Measurements from ENCODE around the gene NAT8. TPM values are rescaled to one million over a fixed set of nuclear protein-coding genes. Genes with fewer than 3 reads are reported as not detected.
A peak's percentile ranks its signal among the peaks of the same experiment; 100 is the strongest.
"Not testable (repeated sequence)": the region's sequence is repeated elsewhere in the genome, so short reads cannot be mapped to it uniquely, and the experiment has no call there.

Gene NAT8
- total and polyA plus RNA-seq, 2 donors, result not detected

DNA sequence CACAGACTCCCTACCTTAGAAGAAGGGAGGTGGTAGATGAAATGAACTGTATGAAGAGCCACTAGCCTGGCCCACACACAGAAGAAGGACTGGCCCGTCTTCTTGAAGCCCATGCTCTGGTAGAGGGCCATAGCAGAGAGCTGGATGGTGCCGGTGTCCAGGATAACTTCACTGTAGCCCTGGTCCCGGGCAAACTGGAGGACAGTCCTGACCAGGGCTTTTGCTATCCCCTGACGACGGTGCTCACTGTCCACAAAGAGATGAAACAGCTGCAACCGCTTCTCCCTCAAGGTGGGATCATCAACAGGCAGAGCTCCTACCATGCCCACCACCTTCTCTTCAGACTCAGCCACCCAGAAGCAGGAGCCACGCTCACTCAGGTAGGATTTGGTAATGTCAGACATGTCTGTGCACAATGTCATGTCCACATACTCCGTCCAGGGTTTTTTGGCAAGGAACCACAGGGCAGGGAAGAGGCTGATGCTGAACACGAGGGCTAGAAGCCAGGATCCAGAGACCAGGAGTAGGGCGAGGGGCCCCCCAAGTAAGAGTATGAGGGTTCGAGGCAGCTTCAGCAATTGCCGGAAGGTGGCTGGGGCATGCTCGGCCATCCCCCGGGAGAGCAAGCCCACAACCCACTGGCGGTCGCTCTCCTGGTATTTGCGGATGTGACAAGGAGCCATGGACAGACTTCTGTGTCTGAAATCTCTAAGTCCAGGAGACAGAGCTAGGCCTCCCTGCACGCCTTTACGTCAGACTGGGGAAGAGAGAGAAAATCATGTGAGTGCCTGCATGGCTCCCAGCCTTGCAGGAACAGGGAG is 1.1 kb downstream of the NAT8 start:
- Histone ChIP-seq H3K36me3 (ENCODE audit: control insufficient read depth in 2 of 2, insufficient read depth in 2 of 2, low read length in 1 of 2) (no peaks in the 10 kb centered on the region), H3K4me3 (ENCODE audit: low read length in 2 of 2) (no peak overlapping the region), H3K27ac (ENCODE audit: low read depth in 1 of 2, low read length in 1 of 2) (no peak overlapping the region), H3K9me3 (ENCODE audit: control insufficient read depth in 2 of 2, insufficient read depth in 1 of 2, low read length in 1 of 2) (peaks cover 0 to 11% of the 10 kb centered on the region in 2 donors), H3K27me3 (ENCODE audit: control insufficient read depth in 2 of 2, insufficient read depth in 1 of 2, low read length in 1 of 2) (no peaks in the 10 kb centered on the region), H3K4me1 (ENCODE audit: control insufficient read depth in 2 of 2, insufficient read depth in 2 of 2, low read length in 2 of 2) (no peaks in the 10 kb centered on the region)
- DNase-seq (ENCODE audit: low read depth in 6 of 9, low spot score in 9 of 9), result no peak
- 95% methylated on average over 19 of the region's 19 CpGs for WGBS

DNA sequence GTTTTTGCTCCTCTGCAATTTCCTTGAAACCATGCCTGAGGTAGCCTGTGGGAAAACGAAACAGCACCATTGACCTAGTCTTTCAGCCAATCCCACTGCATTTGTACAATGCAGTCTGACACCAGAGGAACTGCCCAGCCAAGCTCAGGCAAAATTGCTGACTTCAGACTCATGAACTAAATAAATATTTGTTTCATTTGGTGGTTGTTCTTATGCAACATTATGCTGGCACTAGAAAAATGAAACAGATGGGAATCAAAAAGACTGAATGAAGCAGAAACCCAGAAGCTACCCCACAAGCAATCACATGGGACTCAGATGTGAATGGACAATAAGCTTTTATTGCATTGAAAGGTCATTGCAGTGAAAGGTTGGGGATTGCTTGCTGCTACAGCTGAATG is 1.7 kb downstream of the NAT8 start:
- DNase-seq (ENCODE audit: low read depth in 6 of 9, low spot score in 9 of 9), result no peak
- Histone ChIP-seq H3K36me3 (ENCODE audit: control insufficient read depth in 2 of 2, insufficient read depth in 2 of 2, low read length in 1 of 2) (no peaks in the 10 kb centered on the region), H3K27ac (ENCODE audit: low read depth in 1 of 2, low read length in 1 of 2) (no peak overlapping the region), H3K4me1 (ENCODE audit: control insufficient read depth in 2 of 2, insufficient read depth in 2 of 2, low read length in 2 of 2) (no peaks in the 10 kb centered on the region), H3K4me3 (ENCODE audit: low read length in 2 of 2) (no peak overlapping the region), H3K27me3 (ENCODE audit: control insufficient read depth in 2 of 2, insufficient read depth in 1 of 2, low read length in 1 of 2) (no peaks in the 10 kb centered on the region), H3K9me3 (ENCODE audit: control insufficient read depth in 2 of 2, insufficient read depth in 1 of 2, low read length in 1 of 2) (peaks cover 0 to 11% of the 10 kb centered on the region in 2 donors)
- 63% methylated on average over 1 of the region's 1 CpG for WGBS

DNA sequence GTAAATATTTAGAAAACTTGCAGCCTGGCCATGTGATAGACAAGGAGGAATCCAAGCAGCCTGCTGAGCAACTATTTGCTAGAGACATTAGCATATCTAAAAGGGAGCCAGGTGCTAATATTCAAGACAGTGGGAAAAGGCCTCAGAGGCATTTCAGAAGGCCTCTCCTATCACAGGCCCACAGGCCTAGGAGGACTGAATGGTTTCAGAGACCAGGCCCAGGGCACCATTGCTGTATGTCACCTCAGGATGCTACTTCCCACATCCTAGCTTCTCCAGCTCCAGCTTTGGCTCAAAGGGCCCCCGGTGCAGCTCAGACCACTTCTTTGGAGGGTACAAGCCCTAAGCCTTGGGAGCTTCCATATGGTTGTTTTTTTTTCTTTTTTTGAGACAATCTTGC is 3.8 kb downstream of the NAT8 start:
- H3K4me3 ChIP-seq (ENCODE audit: low read length in 2 of 2), result no peak overlapping the region
- no peaks in the 10 kb centered on the region for H3K36me3 ChIP-seq (ENCODE audit: control insufficient read depth in 2 of 2, insufficient read depth in 2 of 2, low read length in 1 of 2)
- no peaks in the 10 kb centered on the region for H3K4me1 ChIP-seq (ENCODE audit: control insufficient read depth in 2 of 2, insufficient read depth in 2 of 2, low read length in 2 of 2)
- H3K27ac ChIP-seq (ENCODE audit: low read depth in 1 of 2, low read length in 1 of 2), result no peak overlapping the region
- H3K9me3 ChIP-seq (ENCODE audit: control insufficient read depth in 2 of 2, insufficient read depth in 1 of 2, low read length in 1 of 2), result peaks cover 0 to 11% of the 10 kb centered on the region in 2 donors
- no peaks in the 10 kb centered on the region for H3K27me3 ChIP-seq (ENCODE audit: control insufficient read depth in 2 of 2, insufficient read depth in 1 of 2, low read length in 1 of 2)
- WGBS, result 100% methylated on average over 1 of the region's 1 CpG
- DNase-seq (ENCODE audit: low read depth in 6 of 9, low spot score in 9 of 9), result no peak

DNA sequence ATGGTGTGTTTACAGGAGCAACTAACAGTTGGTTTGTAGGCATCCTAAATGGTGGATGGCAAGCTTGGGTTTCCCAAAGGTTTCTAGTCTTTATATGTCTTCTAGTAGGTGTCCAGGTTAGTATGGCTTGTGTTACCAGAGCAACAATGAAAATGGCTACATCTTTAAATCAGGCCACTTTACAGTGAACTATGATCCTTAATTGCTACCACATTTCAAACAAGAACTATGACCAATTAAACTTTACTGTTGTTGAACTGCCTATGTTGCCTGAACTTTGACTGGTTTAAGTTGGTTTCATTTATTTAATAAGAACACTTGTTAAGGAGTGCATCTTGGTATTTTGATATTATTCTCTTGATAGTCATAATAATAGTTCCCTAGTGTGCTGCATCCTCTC is 5.2 kb downstream of the NAT8 start:
- H3K9me3 ChIP-seq (ENCODE audit: control insufficient read depth in 2 of 2, insufficient read depth in 1 of 2, low read length in 1 of 2), result peaks cover 0 to 11% of the 10 kb centered on the region in 2 donors
- not testable (repeated sequence) for H3K36me3 ChIP-seq (ENCODE audit: control insufficient read depth in 2 of 2, insufficient read depth in 2 of 2, low read length in 1 of 2); H3K4me1 ChIP-seq (ENCODE audit: control insufficient read depth in 2 of 2, insufficient read depth in 2 of 2, low read length in 2 of 2); H3K27ac ChIP-seq (ENCODE audit: low read depth in 1 of 2, low read length in 1 of 2); H3K4me3 ChIP-seq (ENCODE audit: low read length in 2 of 2); H3K27me3 ChIP-seq (ENCODE audit: control insufficient read depth in 2 of 2, insufficient read depth in 1 of 2, low read length in 1 of 2); DNase-seq (ENCODE audit: low read depth in 6 of 9, low spot score in 9 of 9)

DNA sequence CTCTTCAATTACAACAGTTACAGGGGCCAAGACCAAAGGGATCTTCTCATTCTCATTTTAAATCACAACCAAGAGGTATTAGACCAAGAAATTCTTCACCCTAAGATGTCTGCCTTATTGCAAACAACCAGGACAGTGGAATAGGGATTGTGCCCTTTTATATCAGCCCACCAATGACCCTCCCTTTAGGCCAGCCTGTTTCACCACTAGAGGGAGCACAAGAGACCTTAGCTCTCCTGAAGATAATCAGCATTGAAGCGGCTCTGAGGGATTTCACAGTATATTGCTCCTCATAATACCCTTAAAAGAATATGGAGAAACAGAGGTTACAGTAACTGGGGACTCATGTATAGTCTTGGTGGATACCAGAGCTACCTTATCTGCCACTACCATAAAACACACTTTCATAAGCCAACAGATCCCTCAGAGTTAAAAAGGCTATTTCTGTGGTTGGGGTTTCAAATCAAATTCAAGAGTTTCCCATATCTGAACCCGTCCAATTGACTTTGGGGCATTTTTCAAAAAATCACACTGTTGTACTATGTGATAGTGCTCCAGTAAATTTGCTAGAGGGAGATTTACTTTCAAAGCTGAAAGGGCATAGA is 11.5 kb downstream of the NAT8 start:
- H3K4me3 ChIP-seq (ENCODE audit: low read length in 2 of 2); H3K27ac ChIP-seq (ENCODE audit: low read depth in 1 of 2, low read length in 1 of 2); H3K36me3 ChIP-seq (ENCODE audit: control insufficient read depth in 2 of 2, insufficient read depth in 2 of 2, low read length in 1 of 2); H3K27me3 ChIP-seq (ENCODE audit: control insufficient read depth in 2 of 2, insufficient read depth in 1 of 2, low read length in 1 of 2); H3K4me1 ChIP-seq (ENCODE audit: control insufficient read depth in 2 of 2, insufficient read depth in 2 of 2, low read length in 2 of 2); H3K9me3 ChIP-seq (ENCODE audit: control insufficient read depth in 2 of 2, insufficient read depth in 1 of 2, low read length in 1 of 2): not testable (repeated sequence)
- WGBS, result 63% methylated on average over 2 of the region's 2 CpGs
- peak in 1 of 9 donors; percentile 10 for DNase-seq (ENCODE audit: low read depth in 6 of 9, low spot score in 9 of 9)

DNA sequence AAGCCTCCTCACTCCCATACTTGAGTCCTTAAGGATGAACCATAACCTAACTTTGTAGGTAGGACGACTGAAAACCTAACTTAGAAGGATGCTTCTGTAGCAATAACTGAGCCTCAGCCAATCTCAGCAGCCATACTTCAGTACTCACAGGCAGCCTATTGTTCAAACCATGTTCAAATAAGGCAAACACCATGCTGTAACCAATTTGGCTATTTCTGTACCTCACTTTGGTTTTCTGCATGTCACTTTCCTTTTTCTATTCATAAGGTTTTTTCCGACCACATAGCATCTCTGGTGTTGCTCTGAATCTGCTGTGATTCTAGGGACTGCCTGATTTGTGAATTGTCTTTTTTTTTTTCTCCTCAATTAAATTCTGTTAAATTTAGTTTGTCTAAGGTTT is 13.7 kb downstream of the NAT8 start:
- DNase-seq (ENCODE audit: low read depth in 6 of 9, low spot score in 9 of 9); H3K27me3 ChIP-seq (ENCODE audit: control insufficient read depth in 2 of 2, insufficient read depth in 1 of 2, low read length in 1 of 2); H3K36me3 ChIP-seq (ENCODE audit: control insufficient read depth in 2 of 2, insufficient read depth in 2 of 2, low read length in 1 of 2); H3K4me1 ChIP-seq (ENCODE audit: control insufficient read depth in 2 of 2, insufficient read depth in 2 of 2, low read length in 2 of 2); H3K4me3 ChIP-seq (ENCODE audit: low read length in 2 of 2); H3K27ac ChIP-seq (ENCODE audit: low read depth in 1 of 2, low read length in 1 of 2); H3K9me3 ChIP-seq (ENCODE audit: control insufficient read depth in 2 of 2, insufficient read depth in 1 of 2, low read length in 1 of 2): not testable (repeated sequence)
- 96% methylated on average over 2 of the region's 2 CpGs for WGBS

DNA sequence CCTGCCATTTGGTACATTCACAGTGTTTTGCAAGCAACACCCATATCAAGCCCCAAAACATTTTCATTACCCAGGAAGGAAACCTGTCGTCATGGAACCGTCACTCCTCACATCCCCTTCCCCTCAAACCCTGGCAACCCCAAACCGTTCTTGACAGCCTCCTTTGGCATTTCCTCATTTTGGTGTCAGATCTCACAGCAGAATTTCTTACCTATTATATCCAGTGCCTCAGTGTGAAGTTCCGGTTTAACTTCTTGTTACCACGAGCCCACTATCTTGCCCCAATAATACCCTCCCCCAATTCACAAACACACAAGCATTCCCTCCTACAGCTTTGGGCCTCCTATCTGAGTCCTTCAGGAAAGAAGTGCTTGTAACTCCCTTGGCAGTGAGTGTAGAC is 16.0 kb downstream of the NAT8 start:
- not testable (repeated sequence) for H3K36me3 ChIP-seq (ENCODE audit: control insufficient read depth in 2 of 2, insufficient read depth in 2 of 2, low read length in 1 of 2); DNase-seq (ENCODE audit: low read depth in 6 of 9, low spot score in 9 of 9); H3K27ac ChIP-seq (ENCODE audit: low read depth in 1 of 2, low read length in 1 of 2); H3K9me3 ChIP-seq (ENCODE audit: control insufficient read depth in 2 of 2, insufficient read depth in 1 of 2, low read length in 1 of 2); H3K27me3 ChIP-seq (ENCODE audit: control insufficient read depth in 2 of 2, insufficient read depth in 1 of 2, low read length in 1 of 2); H3K4me3 ChIP-seq (ENCODE audit: low read length in 2 of 2); H3K4me1 ChIP-seq (ENCODE audit: control insufficient read depth in 2 of 2, insufficient read depth in 2 of 2, low read length in 2 of 2)
- 11% methylated on average over 5 of the region's 5 CpGs for WGBS

DNA sequence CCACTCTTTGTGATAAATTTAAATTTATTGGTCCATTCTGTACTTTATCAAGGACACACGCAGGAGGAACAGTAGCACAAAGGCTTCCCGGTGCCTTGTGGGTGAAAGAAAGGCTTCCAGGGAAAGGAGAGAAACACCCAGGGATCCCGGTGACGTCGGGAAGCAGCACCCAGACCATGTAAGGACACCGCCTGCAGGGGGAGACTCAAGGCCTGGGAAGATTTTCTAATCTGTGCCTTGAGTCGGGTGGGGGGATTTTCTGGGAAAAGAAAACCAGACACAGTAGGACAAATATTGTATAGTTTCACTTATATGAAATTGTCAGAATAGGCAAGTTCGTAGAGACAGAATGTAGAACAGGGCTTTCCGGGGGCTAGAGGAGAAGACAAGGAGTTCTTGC is 17.6 kb downstream of the NAT8 start:
- H3K4me3 ChIP-seq (ENCODE audit: low read length in 2 of 2); H3K9me3 ChIP-seq (ENCODE audit: control insufficient read depth in 2 of 2, insufficient read depth in 1 of 2, low read length in 1 of 2); DNase-seq (ENCODE audit: low read depth in 6 of 9, low spot score in 9 of 9); H3K36me3 ChIP-seq (ENCODE audit: control insufficient read depth in 2 of 2, insufficient read depth in 2 of 2, low read length in 1 of 2); H3K4me1 ChIP-seq (ENCODE audit: control insufficient read depth in 2 of 2, insufficient read depth in 2 of 2, low read length in 2 of 2); H3K27ac ChIP-seq (ENCODE audit: low read depth in 1 of 2, low read length in 1 of 2); H3K27me3 ChIP-seq (ENCODE audit: control insufficient read depth in 2 of 2, insufficient read depth in 1 of 2, low read length in 1 of 2): not testable (repeated sequence)
- WGBS, result 90% methylated on average over 5 of the region's 9 CpGs

DNA sequence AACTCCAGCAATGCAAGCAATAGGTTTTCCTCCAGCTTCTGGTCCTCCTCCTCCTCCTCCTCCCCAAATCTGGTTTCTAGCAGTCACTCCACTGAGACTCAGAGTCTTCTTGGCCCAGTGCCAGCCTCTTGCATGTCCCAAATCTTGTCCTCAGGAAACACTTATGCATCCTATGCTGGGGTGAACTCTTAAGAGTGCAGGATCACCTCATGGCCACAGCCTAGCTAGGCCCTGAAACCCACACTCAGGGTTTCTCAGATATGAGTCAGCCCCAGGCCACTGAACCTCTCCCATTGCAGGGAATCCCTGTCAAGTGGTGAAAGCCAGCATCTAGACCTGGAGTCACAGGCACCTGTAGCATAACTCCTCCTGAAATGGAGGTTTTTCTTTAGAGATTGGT is 18.2 kb downstream of the NAT8 start:
- H3K27ac ChIP-seq (ENCODE audit: low read depth in 1 of 2, low read length in 1 of 2); H3K9me3 ChIP-seq (ENCODE audit: control insufficient read depth in 2 of 2, insufficient read depth in 1 of 2, low read length in 1 of 2); H3K27me3 ChIP-seq (ENCODE audit: control insufficient read depth in 2 of 2, insufficient read depth in 1 of 2, low read length in 1 of 2); H3K36me3 ChIP-seq (ENCODE audit: control insufficient read depth in 2 of 2, insufficient read depth in 2 of 2, low read length in 1 of 2); H3K4me1 ChIP-seq (ENCODE audit: control insufficient read depth in 2 of 2, insufficient read depth in 2 of 2, low read length in 2 of 2); DNase-seq (ENCODE audit: low read depth in 6 of 9, low spot score in 9 of 9); H3K4me3 ChIP-seq (ENCODE audit: low read length in 2 of 2): not testable (repeated sequence)

Data from thymus (tissue), 11 donors.